ENCODE data around the gene PVRIG.
A peak's percentile ranks its signal among the peaks of the same experiment; 100 is the strongest.
"Not testable (repeated sequence)": the region's sequence is repeated elsewhere in the genome, so short reads cannot be mapped to it uniquely, and the experiment has no call there.

PVRIG gene

DNA sequence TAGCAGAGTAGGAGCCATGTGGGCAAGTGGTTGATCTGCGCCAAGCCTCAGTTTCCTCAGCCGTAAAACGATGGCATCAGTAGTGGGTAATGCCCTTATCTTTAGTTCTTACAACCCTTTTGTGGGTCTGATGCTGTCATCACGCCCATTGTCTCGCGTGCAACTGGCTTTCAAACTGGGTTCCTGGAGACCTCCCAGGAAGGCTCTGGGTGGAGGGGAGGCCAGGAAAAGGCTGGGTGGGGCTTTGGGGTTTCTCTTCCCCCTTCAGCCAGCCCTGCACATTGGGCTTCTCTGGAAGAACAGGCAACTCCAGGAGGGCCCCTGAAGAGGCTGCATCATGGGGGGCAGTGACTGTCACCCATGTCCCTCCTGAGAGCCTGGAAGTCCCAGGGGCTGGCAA, 5.1 kb downstream of the PVRIG start:
- not testable (repeated sequence) for DNase-seq (ENCODE audit: extremely low read depth in 1 of 2, low read depth in 1 of 2)

DNA sequence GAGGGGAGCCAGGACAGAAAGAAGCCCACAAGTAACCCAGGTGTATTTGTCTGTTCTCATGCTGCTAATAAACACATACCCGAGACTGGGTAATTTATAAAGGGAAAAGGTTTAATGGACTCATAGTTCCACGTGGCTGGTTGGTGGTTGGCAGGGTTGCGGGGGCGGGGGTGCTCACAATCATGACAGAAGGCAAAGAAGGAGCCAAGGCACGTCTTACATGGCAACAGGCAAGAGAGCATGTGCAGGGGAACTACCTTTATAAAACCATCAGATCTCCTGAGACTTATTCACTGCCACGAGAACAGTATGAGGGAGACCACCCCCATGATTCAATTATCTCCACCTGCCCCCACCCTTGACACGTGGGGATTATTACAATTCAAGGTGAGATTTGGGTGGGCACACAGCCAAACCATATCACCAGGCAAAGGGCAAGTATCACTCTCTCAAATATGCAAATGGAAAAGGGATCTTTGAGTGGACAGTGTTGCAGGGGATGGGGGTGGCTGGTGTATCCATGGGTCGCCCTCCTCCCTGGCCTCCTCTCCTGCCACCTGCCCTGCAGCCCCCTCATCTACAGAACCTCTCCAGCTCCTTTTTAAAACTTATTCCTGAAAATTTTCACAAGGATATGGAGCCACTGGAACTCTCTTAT, 15.0 kb downstream of the PVRIG start:
- DNase-seq (ENCODE audit: extremely low read depth in 1 of 2, low read depth in 1 of 2): not testable (repeated sequence)

DNA sequence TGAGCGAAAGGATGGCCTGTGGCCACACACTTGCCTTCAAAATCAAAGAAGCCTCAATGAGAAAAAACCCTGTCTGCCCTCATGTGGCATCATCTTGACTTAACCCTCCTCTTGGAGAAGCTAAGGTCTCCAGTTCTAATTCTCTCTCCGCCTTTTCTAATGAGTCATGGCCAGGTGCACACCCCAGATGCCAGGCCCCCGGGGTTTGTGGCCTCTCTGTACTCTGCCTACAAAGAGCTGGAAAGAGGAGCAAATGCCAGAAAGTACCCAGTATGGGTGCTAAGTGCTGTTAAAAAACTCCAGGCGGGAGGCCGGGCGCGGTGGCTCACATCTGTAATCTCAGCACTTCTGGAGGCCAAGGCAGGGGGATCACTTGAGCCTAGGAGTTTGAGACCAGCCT, 20.2 kb downstream of the PVRIG start:
- DNase-seq (ENCODE audit: extremely low read depth in 1 of 2, low read depth in 1 of 2): not testable (repeated sequence)

DNA sequence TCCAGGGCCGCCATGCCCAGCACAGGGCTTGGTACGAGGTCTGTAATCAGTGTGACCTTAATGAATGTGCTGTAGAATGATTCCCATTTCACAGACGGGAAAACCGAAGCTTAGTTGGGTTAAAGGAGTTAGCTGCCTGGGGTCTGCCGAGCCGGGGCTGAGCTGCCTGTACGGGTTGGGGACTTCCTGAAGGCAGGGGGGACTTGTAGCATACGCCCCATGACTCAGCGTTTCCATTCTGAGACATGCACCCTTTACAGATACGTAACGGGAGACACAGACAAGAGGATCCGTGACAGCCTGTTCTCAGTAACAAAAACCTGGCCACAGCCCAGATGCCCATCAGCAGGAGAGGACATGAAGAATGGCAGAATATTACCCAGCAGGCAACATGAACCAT, 23.6 kb downstream of the PVRIG start:
- DNase-seq (ENCODE audit: extremely low read depth in 1 of 2, low read depth in 1 of 2): peak in 1 of 2 donors; percentile 75

DNA sequence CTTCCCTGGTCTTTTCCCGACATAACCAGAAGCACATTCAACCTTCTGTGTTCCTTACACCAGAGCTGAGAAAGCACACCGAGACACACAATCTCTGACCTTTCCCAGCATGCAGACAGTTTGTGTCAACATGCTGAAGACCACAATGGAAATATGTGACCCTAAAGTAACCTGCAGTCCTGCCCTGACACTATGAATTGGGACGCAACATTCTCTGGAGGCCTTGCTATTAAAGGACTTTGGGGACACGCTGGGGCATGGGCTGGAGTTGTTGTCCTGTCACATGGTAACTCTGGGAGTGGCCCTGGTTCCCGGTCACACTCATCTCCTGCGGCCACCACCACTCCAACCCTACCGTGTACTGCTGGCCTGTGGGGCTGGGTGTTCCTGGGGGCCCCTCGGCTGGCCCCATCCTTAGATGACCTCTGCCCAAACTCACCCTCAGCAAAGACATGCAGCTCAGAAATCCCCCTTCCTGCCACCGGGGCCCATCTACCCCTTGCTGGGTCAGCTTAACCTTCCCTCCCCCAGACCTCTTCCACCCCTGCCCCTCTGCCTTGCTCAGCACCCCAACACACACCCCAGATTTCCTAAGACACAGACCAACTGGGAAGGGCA, 25.3 kb downstream of the PVRIG start:
- not testable (repeated sequence) for DNase-seq (ENCODE audit: extremely low read depth in 1 of 2, low read depth in 1 of 2)

DNA sequence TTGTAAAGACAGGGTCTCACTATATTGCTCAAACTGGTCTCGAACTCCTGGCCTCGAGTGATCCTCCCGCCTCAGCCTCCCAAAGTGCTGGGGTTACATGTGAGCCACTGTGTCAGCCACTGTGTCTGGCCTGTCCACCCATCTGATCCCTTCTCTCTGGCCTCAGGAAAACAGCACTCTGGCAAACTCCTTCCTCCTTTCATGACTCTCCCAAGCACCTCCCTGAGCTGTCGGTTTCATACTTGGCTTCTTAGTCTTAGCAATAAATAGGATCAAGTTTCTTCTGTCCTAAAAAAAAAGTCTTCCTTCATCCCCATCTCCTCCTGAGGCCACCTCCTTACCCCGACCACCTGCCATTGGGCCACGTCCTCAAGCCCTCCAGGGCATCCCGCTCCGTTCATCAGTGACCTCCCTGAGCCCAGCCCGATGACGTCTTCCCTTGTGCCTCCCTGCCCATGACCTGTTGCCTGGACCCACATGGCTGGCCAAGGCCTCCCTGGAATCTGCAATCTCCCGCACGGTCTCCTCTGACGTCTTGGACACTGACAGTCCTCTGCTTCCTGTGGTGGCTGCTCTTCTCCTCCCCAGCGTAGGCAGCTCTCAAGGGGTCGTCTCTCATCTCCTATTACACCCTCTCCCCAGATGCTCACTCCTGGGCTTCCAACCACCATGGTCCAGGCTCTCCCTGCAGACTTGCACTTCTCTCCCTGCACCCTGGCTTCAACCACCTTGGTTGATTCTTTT, 26.5 kb downstream of the PVRIG start:
- DNase-seq (ENCODE audit: extremely low read depth in 1 of 2, low read depth in 1 of 2): not testable (repeated sequence)

DNA sequence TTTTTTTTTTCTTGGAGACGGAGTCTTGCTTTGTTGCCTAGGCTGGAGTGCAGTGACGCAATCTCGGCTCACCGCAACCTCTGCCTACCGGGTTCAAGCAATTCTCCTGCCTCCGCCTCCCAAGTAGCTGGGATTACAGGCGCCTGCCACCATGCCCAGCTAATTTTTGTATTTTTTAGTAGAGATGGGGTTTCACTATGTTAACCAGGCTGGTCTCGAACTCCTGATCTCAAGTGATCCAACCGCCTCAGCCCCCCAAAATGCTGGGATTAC, 27.1 kb downstream of the PVRIG start:
- not testable (repeated sequence) for DNase-seq (ENCODE audit: extremely low read depth in 1 of 2, low read depth in 1 of 2)

DNA sequence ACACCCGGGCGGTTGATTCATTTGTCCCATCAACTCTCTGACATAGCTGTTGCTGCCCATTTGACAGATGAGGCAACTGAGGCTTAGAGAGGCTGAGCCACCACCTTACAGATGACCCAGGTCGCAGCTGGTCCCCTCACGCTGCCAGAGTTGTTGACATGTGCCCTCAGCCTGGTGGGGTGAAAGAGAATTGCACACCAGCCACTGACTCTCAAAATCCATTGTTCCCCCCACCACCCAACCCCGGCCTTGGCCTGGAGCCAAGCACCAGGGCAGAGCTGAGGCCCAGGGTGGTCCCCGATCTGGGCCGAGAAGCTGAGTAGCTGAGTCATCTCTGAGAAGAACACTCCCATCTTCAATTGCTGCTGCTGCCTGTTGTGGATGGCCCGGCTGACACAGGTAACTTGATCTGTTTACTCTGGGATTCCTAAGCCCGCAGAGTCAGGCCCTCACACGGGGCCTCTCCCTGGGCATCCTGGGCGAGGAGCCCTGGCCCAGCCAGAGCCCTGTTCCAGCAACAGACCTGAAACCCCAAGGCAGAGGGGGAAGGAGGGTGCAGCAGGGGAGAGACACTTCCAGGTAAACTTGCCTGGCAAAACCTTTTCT, 27.5 kb downstream of the PVRIG start:
- DNase-seq (ENCODE audit: extremely low read depth in 1 of 2, low read depth in 1 of 2): no peak

DNA sequence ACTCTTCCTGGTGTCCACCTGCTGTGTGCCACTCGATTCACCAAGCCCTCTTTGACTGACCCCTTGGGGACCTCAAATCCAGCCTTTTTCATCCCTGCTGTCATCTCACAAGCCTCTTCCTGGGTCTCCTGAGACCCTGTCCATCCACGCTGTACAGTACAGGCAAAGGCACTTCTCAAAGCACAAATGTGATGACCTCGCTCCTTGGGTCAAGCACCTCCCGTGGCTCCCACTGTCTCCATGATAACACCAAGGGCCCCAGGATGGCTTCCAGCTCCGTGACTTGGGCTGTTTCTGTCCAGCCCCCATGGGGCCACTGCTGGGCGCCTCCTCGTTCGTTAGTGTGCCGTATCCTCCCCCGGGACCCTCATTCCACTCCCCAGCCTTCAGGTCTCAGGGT, 28.7 kb downstream of the PVRIG start:
- DNase-seq (ENCODE audit: extremely low read depth in 1 of 2, low read depth in 1 of 2): no peak

DNA sequence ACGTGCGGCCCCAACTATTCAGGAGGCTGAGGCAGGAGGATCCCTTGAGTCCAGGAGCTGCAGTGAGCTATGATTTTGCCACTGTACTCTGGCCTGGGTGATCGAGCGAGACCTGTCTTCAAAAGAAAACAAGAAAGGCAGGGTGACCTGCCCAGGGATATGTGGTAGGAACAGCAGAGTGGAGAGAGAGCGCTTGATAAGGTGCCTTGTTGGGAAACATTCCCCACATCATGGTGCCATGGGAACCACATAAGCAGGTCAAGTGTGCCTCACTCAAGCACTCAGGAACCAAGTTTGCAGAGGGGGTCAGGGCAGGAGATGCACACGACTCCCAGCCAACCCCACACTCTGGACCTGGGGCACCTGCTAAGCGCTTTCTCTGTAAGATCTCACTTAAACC, 37.3 kb downstream of the PVRIG start:
- DNase-seq (ENCODE audit: extremely low read depth in 1 of 2, low read depth in 1 of 2): no peak

DNA sequence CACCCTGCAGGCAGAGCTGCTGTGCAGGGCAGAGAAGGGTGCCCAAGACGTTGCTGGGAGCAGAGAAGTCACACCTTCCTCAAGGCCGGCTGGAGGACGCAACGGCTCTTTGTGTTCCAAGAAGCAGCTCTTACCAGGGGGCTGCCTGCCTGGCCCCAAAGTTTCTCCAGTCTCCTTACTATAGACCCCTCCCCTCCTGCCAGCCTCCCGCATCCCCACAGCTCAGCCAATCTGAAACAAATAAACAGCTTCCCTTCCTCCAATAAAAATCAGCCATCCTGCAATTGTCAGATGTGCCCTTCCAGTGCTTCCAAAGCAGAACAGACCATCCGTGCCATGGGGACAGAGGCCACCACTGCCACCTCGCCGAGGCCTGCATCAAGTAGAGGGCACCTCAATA, 40.2 kb downstream of the PVRIG start:
- DNase-seq (ENCODE audit: extremely low read depth in 1 of 2, low read depth in 1 of 2): not testable (repeated sequence)

DNA sequence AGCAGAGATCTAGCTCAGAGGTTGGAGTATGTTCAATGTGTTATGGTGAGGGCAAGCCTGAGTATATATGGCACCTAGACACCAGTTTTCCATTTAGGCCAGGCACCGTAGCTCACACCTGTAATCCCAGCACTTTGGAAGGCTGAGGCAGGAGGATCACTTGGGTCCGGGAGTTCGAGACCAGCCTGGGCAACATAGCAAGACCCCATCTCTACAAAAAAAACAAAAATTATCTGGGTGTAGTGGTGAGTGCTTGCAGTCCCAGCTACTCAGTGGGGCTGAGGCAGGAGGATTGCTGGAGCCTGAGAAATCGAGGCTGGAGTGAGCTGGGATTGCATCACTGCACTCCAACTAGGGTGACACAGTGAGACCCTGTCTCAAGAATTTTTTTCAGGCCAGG, 43.1 kb downstream of the PVRIG start:
- not testable (repeated sequence) for DNase-seq (ENCODE audit: extremely low read depth in 1 of 2, low read depth in 1 of 2)

DNA sequence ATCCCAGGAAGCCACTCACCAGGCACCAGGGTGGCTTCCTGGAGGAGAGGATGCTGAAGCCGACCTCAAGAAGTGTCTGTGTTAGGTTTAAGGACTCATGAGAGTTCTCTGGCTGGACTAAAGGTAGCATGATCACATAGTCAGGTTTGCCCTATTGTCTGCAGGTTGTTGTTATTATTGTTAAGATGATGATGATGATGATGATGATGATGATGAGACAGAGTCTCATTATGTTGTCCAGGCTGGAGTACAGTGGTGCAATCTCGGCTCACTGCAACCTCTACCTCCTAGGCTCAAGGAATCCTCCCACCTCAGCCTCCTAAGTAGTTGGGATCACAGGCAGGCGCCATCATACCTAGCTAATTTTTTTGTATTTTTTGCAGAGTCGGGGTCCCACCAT, 44.5 kb downstream of the PVRIG start:
- not testable (repeated sequence) for DNase-seq (ENCODE audit: extremely low read depth in 1 of 2, low read depth in 1 of 2)

DNA sequence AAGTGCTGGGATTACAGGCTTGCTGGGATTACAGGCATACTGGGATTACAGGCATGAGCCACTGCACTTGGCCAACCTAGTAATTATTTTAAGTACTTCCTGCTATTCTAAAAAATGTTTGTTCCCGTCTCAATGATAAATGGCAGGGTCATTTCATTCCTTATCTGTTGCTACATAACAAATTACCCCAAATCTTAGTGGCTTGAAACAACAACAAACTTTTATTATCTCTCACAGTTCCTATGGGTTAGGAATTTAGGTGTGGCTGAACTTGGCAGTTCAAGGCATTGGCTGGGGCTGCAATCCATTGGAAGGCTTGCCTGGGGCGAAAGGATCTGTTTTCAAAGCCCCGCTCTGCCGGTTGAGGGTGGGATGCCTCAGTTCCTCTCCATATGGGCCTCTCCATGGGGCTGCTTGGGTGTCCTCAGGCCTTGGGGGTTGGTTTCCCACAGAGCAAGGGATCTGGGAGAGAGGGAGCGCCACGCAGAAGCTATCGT, 45.0 kb downstream of the PVRIG start:
- DNase-seq (ENCODE audit: extremely low read depth in 1 of 2, low read depth in 1 of 2): not testable (repeated sequence)

DNA sequence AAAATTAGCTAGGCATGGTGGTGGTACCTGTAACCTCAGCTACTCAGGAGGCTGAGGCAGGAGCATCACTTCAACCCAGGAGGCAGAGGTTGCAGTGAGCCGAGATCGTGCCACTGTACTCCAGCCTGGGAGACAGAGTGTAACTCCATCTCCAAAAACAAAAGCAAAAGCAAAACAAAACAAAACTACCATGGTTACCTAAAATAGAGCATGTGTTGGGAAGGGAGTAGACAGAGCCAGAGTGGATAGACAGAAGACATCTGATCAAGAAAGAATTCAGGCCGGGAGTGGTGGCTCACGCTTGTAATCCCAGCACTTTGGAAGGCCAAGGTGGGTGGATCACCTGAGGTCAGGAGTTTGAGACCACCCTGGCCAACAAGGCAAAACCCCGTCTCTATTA, 46.1 kb downstream of the PVRIG start:
- DNase-seq (ENCODE audit: extremely low read depth in 1 of 2, low read depth in 1 of 2): not testable (repeated sequence)

DNA sequence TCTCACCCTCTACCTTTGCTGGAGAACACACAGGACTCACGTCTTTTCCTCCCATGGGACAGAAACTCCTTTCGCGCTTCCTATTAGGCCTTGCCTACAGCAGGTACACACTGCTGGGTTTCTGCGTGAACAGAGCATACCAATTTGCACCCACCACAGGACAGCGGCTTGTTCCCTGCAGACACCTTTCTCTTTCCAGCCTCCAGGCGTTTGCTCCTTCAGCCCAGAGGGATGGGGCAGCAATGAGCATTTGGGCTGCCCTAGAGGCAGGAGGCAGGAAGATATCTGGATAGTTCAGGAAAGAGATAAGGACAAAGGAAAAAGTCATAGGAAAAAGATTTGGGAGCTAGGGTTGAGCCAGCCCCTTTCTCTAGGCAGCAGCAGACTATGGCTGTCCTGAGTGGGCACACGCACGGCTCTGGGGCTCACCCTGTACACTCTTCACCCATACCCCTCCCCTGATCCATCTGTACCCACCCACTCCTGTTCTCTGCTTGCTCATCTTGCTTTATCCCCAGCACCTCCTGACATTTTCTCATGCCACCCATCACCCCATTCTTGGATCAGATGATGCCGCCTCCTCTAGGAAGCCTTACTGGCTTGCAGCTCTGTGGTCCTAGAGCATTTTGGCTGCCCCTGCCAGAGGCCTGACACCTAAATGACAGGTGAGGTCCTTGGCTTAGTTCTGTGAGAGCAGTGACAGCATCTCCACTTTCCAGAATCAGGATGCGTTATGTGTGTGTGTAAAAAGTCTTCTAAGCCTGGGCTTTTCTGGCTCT, 47.0 kb downstream of the PVRIG start:
- no peak for DNase-seq (ENCODE audit: extremely low read depth in 1 of 2, low read depth in 1 of 2)

DNA sequence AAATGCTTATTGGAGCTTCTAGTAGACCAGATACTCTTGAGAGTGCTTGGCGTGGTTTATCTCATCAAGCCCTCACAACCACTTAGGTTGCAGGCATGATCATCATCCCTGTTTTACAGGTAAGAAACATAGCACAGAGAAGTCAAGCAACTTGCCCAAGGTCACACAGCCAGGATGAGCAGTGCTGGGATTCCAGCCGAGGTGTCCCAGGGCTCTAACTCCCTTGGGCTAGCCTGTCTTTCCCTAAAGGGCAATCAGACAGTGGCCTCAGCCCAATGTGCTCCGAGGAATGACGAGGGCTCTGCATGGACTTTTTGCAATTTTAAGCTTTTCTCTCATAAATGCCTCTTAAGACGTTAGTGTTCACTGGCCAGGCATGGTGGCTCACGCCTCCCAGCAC, 47.9 kb downstream of the PVRIG start:
- no peak for DNase-seq (ENCODE audit: extremely low read depth in 1 of 2, low read depth in 1 of 2)

DNA sequence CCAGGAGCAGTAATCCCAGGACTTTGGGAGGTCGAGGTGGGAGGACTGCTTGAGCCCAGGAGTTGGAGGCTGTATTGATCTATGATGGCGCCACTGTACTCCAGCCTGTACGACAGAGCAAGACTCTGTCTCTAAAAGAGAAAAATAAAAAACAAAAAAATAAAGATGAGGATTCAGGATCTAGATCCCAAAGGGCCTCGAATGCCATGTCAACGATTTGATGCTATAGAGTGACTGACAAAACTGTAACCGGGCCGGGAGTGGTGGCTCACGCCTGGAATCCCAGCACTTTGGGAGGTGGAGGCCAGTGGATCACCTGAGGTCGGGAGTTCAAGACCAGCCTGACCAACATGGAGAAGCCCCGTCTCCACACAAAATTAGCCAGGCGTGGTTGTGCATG, 49.1 kb downstream of the PVRIG start:
- DNase-seq (ENCODE audit: extremely low read depth in 1 of 2, low read depth in 1 of 2): not testable (repeated sequence)

DNA sequence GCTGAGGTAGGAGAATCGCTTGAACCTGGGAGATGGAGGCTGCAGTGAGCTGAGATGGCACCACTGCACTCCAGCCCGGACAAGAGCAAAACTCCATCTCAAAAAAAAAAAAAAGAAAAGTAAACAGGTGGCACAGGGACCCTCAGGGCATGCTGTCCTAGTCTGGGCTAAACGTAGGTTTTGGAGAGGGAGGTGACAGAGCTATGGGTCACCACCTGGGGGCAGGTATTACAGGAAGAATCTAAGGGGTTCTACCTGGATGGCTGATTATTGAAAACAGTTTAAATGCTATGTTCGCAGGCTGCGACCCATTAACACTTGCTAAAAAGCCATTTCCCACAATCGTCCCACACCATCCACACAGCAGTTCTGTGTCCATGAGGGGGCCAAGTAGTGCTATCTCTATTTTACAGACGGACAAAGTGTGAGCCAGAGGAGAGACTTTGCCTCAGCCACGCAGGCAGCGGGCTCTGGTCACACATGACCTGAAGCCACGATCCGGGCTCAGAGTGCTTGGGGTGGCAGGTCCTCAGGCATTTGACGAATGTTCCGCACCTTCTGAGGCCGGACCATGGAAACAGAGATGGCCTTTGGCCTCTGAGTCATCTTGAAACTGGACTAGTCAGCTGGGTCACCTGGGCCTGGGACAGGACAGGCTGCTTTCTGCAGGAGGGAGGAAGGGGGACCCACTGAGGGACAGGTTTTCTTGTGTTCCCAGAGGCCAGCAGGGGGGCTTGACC, 49.7 kb downstream of the PVRIG start:
- not testable (repeated sequence) for DNase-seq (ENCODE audit: extremely low read depth in 1 of 2, low read depth in 1 of 2)

All from stimulated activated CD8-positive, alpha-beta memory T cell treated with anti-CD3 and anti-CD28 coated beads, Interleukin-7, amount 100 ng/mL, for 48 hours (primary cell).